Stomach (tissue), 4 donors: ENCODE data around the gene OR1D5.

ENCODE experiments used
- CTCF ChIP-seq, 7 experiments: fragments of 450-650 bp in 4 of 7; fragments of 200-600 bp in 3 of 7; sonication (generic) in 3 of 7; IDR thresholded peaks; one replicate each; pipeline ENCODE4 v1.5.1; 2016 to 2019; ENCODE audit warnings: antibody characterized with exemption in 7 of 7, control low read depth in 2 of 7, mild to moderate bottlenecking in 1 of 7
- POLR2A ChIP-seq, 4 donors: fragments of 450-650 bp; IDR thresholded peaks; one replicate each; pipeline ENCODE4 v1.6.1; 2016; ENCODE audit warnings: antibody characterized with exemption in 4 of 4, control low read depth in 2 of 4, mild to moderate bottlenecking in 1 of 4, moderate library complexity in 1 of 4

GRCh38 chr17:3034578-3034920 is 28.9 kb downstream of the OR1D5 start:
- TF ChIP-seq CTCF (IDR thresholded peaks at IDR 0.05) = no peak
- no peak for TF ChIP-seq POLR2A (IDR thresholded peaks at IDR 0.05)
